Measurements from ENCODE around the gene TBXA2R.

DNA sequence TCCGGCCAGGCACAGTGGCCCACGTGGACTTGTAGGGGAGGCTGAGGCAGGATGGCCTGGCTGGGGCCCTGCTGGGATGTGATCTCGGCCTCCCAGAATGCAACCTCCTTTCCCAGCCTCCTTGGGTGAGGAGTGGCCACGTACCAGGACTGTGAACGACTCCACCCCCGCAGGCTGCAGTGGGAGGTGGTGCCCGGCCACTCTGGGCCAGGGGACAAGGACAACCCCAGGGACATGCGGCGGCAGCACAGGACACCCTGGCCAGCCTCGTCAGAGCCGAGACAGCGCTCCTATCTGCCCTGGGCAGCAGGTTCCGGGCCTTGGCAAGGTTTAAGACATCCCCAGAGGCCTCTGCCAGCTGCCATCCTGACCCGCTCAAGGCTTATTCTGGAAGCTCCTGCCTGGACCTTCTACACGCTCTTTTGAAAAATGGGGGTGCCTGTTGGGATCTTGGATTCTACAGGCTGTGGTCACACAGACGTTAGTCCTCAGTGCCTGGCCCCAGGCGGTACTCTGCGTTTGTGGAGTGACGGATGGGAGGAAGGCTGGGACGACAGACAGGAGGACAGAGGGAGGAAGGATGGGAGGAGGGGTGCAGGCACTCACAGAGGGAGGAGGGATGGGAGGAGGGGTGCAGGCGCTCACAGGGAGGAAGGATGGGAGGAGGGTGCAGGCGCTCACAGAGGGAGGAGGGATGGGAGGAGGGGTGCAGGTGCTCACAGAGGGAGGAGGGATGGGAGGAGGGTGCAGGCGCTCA, 39.8 kb upstream of the TBXA2R start:
- TF ChIP-seq, protein P1, sequence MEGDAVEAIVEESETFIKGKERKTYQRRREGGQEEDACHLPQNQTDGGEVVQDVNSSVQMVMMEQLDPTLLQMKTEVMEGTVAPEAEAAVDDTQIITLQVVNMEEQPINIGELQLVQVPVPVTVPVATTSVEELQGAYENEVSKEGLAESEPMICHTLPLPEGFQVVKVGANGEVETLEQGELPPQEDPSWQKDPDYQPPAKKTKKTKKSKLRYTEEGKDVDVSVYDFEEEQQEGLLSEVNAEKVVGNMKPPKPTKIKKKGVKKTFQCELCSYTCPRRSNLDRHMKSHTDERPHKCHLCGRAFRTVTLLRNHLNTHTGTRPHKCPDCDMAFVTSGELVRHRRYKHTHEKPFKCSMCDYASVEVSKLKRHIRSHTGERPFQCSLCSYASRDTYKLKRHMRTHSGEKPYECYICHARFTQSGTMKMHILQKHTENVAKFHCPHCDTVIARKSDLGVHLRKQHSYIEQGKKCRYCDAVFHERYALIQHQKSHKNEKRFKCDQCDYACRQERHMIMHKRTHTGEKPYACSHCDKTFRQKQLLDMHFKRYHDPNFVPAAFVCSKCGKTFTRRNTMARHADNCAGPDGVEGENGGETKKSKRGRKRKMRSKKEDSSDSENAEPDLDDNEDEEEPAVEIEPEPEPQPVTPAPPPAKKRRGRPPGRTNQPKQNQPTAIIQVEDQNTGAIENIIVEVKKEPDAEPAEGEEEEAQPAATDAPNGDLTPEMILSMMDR (conservative IDR thresholded peaks at IDR 0.05; ENCODE audit: low read depth in 2 of 2), result no peak
- TF ChIP-seq ZNF114 (CRISPR knock-in tag; IDR thresholded peaks at IDR 0.05), result no peak
- TF ChIP-seq EZH2phosphoT487 (IDR thresholded peaks at IDR 0.05; ENCODE audit: unreplicated experiment), result no peak

All from GM23338 (cell line).